Kidney epithelial cell (primary cell): Measurements from ENCODE around the gene BANP. TPM values are rescaled to one million over a fixed set of nuclear protein-coding genes. Genes with fewer than 3 reads are reported as not detected.

Experiments
- DNase-seq: peaks from one replicate; pipeline ENCODE4 v3.0.0-alpha.2; 2010; ENCODE audit warnings: low read depth
- H3K27me3 ChIP-seq: 2 replicates; pipeline ENCODE4 v1.6.0; 2011; ENCODE audit warnings: low read length; ENCODE audit not compliant: control insufficient read depth, insufficient read depth
- H3K36me3 ChIP-seq: 2 replicates; pipeline ENCODE4 v1.5.1; 2011; ENCODE audit warnings: low read length; ENCODE audit not compliant: control insufficient read depth, insufficient read depth
- H3K4me3 ChIP-seq: 2 replicates; pipeline ENCODE4 v1.5.1; 2011; ENCODE audit warnings: low read depth, mild to moderate bottlenecking, control low read depth, low read length
- CTCF ChIP-seq: IDR thresholded peaks from 2 replicates; pipeline ENCODE4 v1.5.1; 2011; ENCODE audit warnings: mild to moderate bottlenecking, moderate library complexity, low read length, control low read depth, inconsistent platforms; ENCODE audit not compliant: insufficient read depth, poor library complexity, severe bottlenecking
- total RNA-seq: library from RNA; depleted of rRNA; stranded (reverse); fragments of >200 nt; gene quantifications from 2 replicates; pipeline ENCODE4 v1.2.3, GENCODE V29; 2015

The BANP gene
- total RNA-seq, 1 donor from 2014 or later = 25.9 TPM

- DNase-seq = no peak
- H3K4me3 ChIP-seq = no peak overlapping the region
- no peak for TF ChIP-seq CTCF
- no peaks in the 10 kb centered on the region for H3K36me3 ChIP-seq
- no peaks in the 10 kb centered on the region for H3K27me3 ChIP-seq
Observed at GRCh38 chr16:87949071-87949744, 2.0 kb upstream of the BANP start.

GRCh38 chr16:87951552-87952538 is 611 bp downstream of the BANP start:
- Histone ChIP-seq H3K36me3 (no peaks in the 10 kb centered on the region), H3K27me3 (no peaks in the 10 kb centered on the region), H3K4me3 (peak overlapping the region; percentile 76)
- TF ChIP-seq CTCF = peak; percentile 10
- DNase-seq = no peak

GRCh38 chr16:87952751-87953150 is 1.5 kb downstream of the BANP start:
- Histone ChIP-seq H3K36me3 (no peaks in the 10 kb centered on the region), H3K27me3 (no peaks in the 10 kb centered on the region), H3K4me3 (no peak overlapping the region)
- DNase-seq = no peak
- TF ChIP-seq CTCF = no peak

- Histone ChIP-seq H3K36me3 (no peaks in the 10 kb centered on the region), H3K27me3 (no peaks in the 10 kb centered on the region), H3K4me3 (no peak overlapping the region)
- no peak for TF ChIP-seq CTCF
- no peak for DNase-seq
Observed at GRCh38 chr16:87953308-87954215, 2.3 kb downstream of the BANP start.

GRCh38 chr16:87954361-87954760 is 3.1 kb downstream of the BANP start:
- H3K4me3 ChIP-seq = no peak overlapping the region
- no peak for DNase-seq
- no peaks in the 10 kb centered on the region for H3K36me3 ChIP-seq
- TF ChIP-seq CTCF = no peak
- no peaks in the 10 kb centered on the region for H3K27me3 ChIP-seq
